Endothelial cell of umbilical vein (primary cell): Measurements from ENCODE around the gene PAX5. TPM values are rescaled to one million over a fixed set of nuclear protein-coding genes. Genes with fewer than 3 reads are reported as not detected.

Experiments
- BruUV-seq: library from RNA; stranded (reverse); fragments of 400-500 nt; replicated peaks from 2 replicates; lab custom pipeline; 2021; lab: Mats Ljungman, UMichigan
- CTCF ChIA-PET: fragments of 300-600, 350-600 bp; sonication (Branson Sonifier 250); formaldehyde crosslinking; loops from one replicate; lab custom pipeline; 2021; ENCODE audit warnings: antibody characterized with exemption, inconsistent platforms; lab: Charles Lee
- POLR2A ChIA-PET: fragments of 300-600, 350-600 bp; sonication (Branson Sonifier 250); formaldehyde crosslinking; loops from one replicate; lab custom pipeline; 2021; ENCODE audit warnings: antibody characterized with exemption, inconsistent platforms; lab: Charles Lee
- DNase-seq: peaks from one replicate; pipeline ENCODE4 v3.0.0-alpha.2; 2011; ENCODE audit warnings: low read depth, low spot score
- FAIRE-seq: peaks from 2 replicates; lab custom pipeline; 2011; peaks lifted over from hg19 to GRCh38; lab: Jason Lieb, UNC
- H2AFZ ChIP-seq: 2 replicates; pipeline ENCODE4 v1.6.0; 2012; ENCODE audit warnings: low read depth, low read length, control low read depth, inconsistent platforms
- H3K27ac ChIP-seq: 2 replicates; pipeline ENCODE4 v1.5.1; 2011; ENCODE audit warnings: low read depth, mild to moderate bottlenecking, control low read depth, low read length, moderate library complexity; ENCODE audit not compliant: insufficient read depth
- H3K27me3 ChIP-seq, 2 experiments: 2 replicates each; pipeline versions ENCODE4 v1.6.0 to v1.6.1; 2011; ENCODE audit warnings: low read length in 2 of 2, mixed read lengths in 1 of 2; ENCODE audit not compliant: control insufficient read depth in 2 of 2, insufficient read depth in 2 of 2
- H3K36me3 ChIP-seq, 2 experiments: 2 replicates in 1 of 2; 3 replicates in 1 of 2; pipeline ENCODE4 v1.5.1; 2011; ENCODE audit warnings: low read length in 2 of 2, mild to moderate bottlenecking in 1 of 2, moderate library complexity in 1 of 2; ENCODE audit not compliant: control insufficient read depth in 2 of 2, insufficient read depth in 2 of 2; ENCODE audit errors: extremely low read depth in 1 of 2
- H3K4me1 ChIP-seq: 3 replicates; pipeline ENCODE4 v1.5.1; 2011; ENCODE audit warnings: mild to moderate bottlenecking, low read length; ENCODE audit not compliant: control insufficient read depth, insufficient read depth; ENCODE audit errors: extremely low read depth
- H3K4me2 ChIP-seq: 2 replicates; pipeline ENCODE4 v1.6.1; 2011; ENCODE audit warnings: low read length, control low read depth, mixed read lengths; ENCODE audit not compliant: insufficient read depth
- H3K4me3 ChIP-seq, 3 experiments: fragments of 200-600 bp in 1 of 3; sonication (generic), shearing (Covaris generic) in 1 of 3; replicated peaks in 1 of 3; 2 replicates each; pipeline ENCODE4 v1.5.1; 2011 to 2016; ENCODE audit warnings: control low read depth in 3 of 3, low read length in 3 of 3, mild to moderate bottlenecking in 2 of 3, inconsistent platforms in 1 of 3, low read depth in 1 of 3, moderate library complexity in 1 of 3; ENCODE audit not compliant: insufficient read depth in 1 of 3
- H3K79me2 ChIP-seq: 2 replicates; pipeline ENCODE4 v1.6.0; 2012; ENCODE audit warnings: low read length, inconsistent platforms; ENCODE audit not compliant: control insufficient read depth, insufficient read depth
- H3K9ac ChIP-seq: replicated peaks from 2 replicates; pipeline ENCODE3; 2011; ENCODE audit warnings: low read length, control low read depth; ENCODE audit not compliant: insufficient read depth; ENCODE audit errors: extremely low read depth
- H3K9me1 ChIP-seq: replicated peaks from 3 replicates; pipeline ENCODE4 v1.6.0; 2011; ENCODE audit warnings: mild to moderate bottlenecking, low read length; ENCODE audit not compliant: control insufficient read depth, insufficient read depth; ENCODE audit errors: extremely low read depth
- H3K9me3 ChIP-seq: replicated peaks from 2 replicates; pipeline ENCODE4 v1.5.1; 2012; ENCODE audit warnings: low read length, inconsistent platforms; ENCODE audit not compliant: control insufficient read depth, insufficient read depth
- H4K20me1 ChIP-seq: replicated peaks from 2 replicates; pipeline ENCODE3; 2011; ENCODE audit warnings: mild to moderate bottlenecking, low read length; ENCODE audit not compliant: control insufficient read depth, insufficient read depth; ENCODE audit errors: extremely low read depth
- CTCF ChIP-seq, 2 donors: IDR thresholded peaks; 1 replicate in 1 of 2; 2 replicates in 1 of 2; pipeline ENCODE4 v1.5.1; 2011; ENCODE audit warnings: low read length in 2 of 2, mild to moderate bottlenecking in 2 of 2, moderate library complexity in 2 of 2, control low read depth in 1 of 2, inconsistent platforms in 1 of 2, low read depth in 1 of 2; ENCODE audit not compliant: insufficient read depth in 1 of 2; ENCODE audit errors: extremely low read depth in 1 of 2
- EZH2 ChIP-seq: IDR thresholded peaks from 2 replicates; pipeline ENCODE4 v1.6.1; 2012; ENCODE audit warnings: borderline replicate concordance, low read depth, mild to moderate bottlenecking, moderate library complexity, low read length, inconsistent platforms; ENCODE audit not compliant: severe bottlenecking
- GATA2 ChIP-seq: IDR thresholded peaks from 2 replicates; pipeline ENCODE4 v1.7.0; 2011; ENCODE audit warnings: low read depth, mild to moderate bottlenecking, moderate library complexity, mixed read lengths, low read length; ENCODE audit not compliant: insufficient read length, insufficient read depth
- MYC ChIP-seq: IDR thresholded peaks from one replicate; pipeline ENCODE4 v1.6.1; 2011; ENCODE audit warnings: mild to moderate bottlenecking, low read depth, low read length
- POLR2A ChIP-seq: IDR thresholded peaks from 2 replicates; pipeline ENCODE4 v1.6.1; 2012; ENCODE audit warnings: low read depth, mild to moderate bottlenecking, control low read depth, low read length
- POLR2AphosphoS5 ChIP-seq: IDR thresholded peaks from 2 replicates; pipeline ENCODE4 v1.6.1; 2012; ENCODE audit warnings: low read depth, mild to moderate bottlenecking, control low read depth, low read length, moderate library complexity; ENCODE audit not compliant: insufficient read depth
- dilution Hi-C: fragments of 300-500 bp; cut with MboI; formaldehyde crosslinking; loops from one replicate; pipeline ENCODE4 v1.15.0; 2019; ENCODE audit warnings: low sequenced_read_pairs; ENCODE audit not compliant: extremely low pct_ligation_motif_present
- intact Hi-C: fragments of 100-400 bp; cut with micrococcal nuclease; formaldehyde crosslinking; loops from one replicate; pipeline ENCODE4 v1.10.0; 2022
- polyA plus RNA-seq, 4 experiments: library from polyadenylated mRNA; depleted of rRNA in 3 of 4; stranded (reverse) in 3 of 4; unstranded in 1 of 4; fragments of >200 nt; gene quantifications; 2 replicates each; pipeline versions ENCODE4 v1.2.1 to v1.2.3, GENCODE V29; 2011 to 2012; ENCODE audit warnings: missing spikeins in 1 of 4
- total RNA-seq: library from RNA; stranded (reverse); gene quantifications from 2 replicates; pipeline ENCODE4 v1.2.3, GENCODE V29; 2021
- TF ChIP-seq, protein P1 (sequence below): IDR thresholded peaks from 2 replicates; pipeline ENCODE4 v1.6.1; 2011; ENCODE audit not compliant: insufficient read depth, insufficient read length

The PAX5 gene
- total and polyA plus RNA-seq, 2 donors (not counting 3 experiments of a cell fraction or from before 2014, with no cell fraction given): not detected

DNA sequence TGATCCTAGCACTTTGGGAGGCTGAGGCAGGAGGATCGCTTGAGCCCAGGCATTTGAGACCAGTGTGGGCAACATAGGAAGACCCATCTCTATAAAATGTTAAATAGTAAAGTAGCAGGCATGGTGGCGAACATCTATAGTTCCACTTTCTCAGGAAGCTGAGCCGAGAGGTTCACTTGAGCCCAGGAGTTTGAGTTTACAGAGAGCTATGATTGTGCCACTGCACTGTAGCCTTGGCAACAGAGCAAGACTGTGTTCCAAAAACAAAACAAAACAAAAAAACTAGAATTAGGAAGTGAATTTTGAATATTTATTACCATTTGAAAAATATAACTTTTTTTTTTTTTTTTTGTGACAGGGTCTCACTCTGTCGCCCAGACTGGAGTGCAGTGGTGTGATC lies 26.8 kb upstream of the PAX5 start:
- ChIA-PET POLR2A (no interaction called here), CTCF (no interaction called here)
- Histone ChIP-seq H3K9ac (no peak overlapping the region), H3K27ac (no peak overlapping the region), H3K4me1 (no peaks in the 10 kb centered on the region), H3K27me3 (peaks cover 16 to 22% of the 10 kb centered on the region in 2 experiments), H4K20me1 (no peaks in the 10 kb centered on the region), H3K4me3 (no peak overlapping the region), H3K9me1 (no peaks in the 10 kb centered on the region), H2AFZ (no peak overlapping the region), H3K4me2 (no peak overlapping the region), H3K36me3 (no peaks in the 10 kb centered on the region), H3K9me3 (no peaks in the 10 kb centered on the region), H3K79me2 (no peaks in the 10 kb centered on the region)
- BruUV-seq: no TSS peak
- dilution Hi-C loops (no loop called here), intact Hi-C loops (no loop called here)
- no peak for FAIRE-seq
- TF ChIP-seq, protein P1, sequence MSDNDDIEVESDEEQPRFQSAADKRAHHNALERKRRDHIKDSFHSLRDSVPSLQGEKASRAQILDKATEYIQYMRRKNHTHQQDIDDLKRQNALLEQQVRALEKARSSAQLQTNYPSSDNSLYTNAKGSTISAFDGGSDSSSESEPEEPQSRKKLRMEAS: no peak
- no peak for TF ChIP-seq POLR2A
- no peak for TF ChIP-seq GATA2
- no peak for TF ChIP-seq POLR2AphosphoS5
- TF ChIP-seq CTCF (IDR thresholded peaks at IDR 0.05; ENCODE audit: extremely low read depth in 1 of 2, insufficient read depth in 1 of 2, low read depth in 1 of 2, low read length in 2 of 2): no peak
- no peak for TF ChIP-seq EZH2
- TF ChIP-seq MYC: no peak
- no peak for DNase-seq
